ENCODE data around the gene PLPP6. TPM values are rescaled to one million over a fixed set of nuclear protein-coding genes. Genes with fewer than 3 reads are reported as not detected.
A peak's percentile ranks its signal among the peaks of the same experiment; 100 is the strongest.
"Not testable (repeated sequence)": the region's sequence is repeated elsewhere in the genome, so short reads cannot be mapped to it uniquely, and the experiment has no call there.

PLPP6 gene
- total RNA-seq, 2 experiments from 2014 or later = 3.8 to 4.0 TPM

DNA sequence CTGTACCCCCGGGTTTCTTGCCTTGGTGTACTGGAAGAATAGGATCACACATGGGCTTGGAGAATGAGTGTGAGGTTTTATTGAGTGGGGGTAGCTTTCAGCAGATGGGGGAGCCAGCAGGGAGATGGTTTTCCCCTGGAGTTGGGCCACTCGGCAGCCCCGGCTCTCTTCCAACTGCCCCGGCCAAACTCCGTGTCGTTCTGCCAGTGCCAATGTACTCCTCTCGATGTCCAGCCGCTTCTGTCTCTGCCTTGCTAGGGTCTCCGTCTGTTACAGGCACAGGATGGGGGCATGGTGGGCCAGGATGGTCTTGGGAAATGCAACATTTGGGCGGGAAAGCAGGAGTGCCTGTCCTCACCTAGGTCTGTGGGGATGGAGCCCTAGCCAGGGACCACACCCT, 7.6 kb upstream of the PLPP6 start:
- H3K4me3 Mint-ChIP-seq = no peak overlapping the region
- H3K27me3 Mint-ChIP-seq = no peaks in the 10 kb centered on the region
- no peaks in the 10 kb centered on the region for H3K9me3 Mint-ChIP-seq
- H3K36me3 Mint-ChIP-seq = no peaks in the 10 kb centered on the region
- no peak overlapping the region for H3K27ac Mint-ChIP-seq
- H3K4me1 Mint-ChIP-seq = peaks cover 5% of the 10 kb centered on the region
- DNase-seq = no peak

DNA sequence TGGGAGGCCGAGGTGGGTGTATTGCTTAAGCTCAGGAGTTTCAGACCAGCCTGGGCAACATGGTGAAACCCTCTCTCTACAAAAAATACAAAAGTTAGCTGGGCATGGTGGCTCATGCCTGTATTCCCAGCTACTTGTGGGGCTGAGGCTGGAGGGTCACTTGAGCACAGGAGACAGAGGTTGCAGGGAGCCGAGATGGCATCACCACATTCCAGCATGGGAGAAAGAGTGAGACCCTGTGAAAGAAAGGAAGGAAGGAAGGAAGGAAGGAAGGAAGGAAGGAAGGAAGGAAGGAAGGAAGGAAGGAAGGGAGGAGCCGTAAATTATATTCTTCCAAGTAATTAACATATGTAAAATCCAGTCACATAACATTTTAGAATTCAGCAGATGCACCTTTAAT, 5.9 kb upstream of the PLPP6 start:
- not testable (repeated sequence) for H3K4me1 Mint-ChIP-seq, H3K9me3 Mint-ChIP-seq, H3K27ac Mint-ChIP-seq, H3K4me3 Mint-ChIP-seq, DNase-seq, H3K36me3 Mint-ChIP-seq, H3K27me3 Mint-ChIP-seq

DNA sequence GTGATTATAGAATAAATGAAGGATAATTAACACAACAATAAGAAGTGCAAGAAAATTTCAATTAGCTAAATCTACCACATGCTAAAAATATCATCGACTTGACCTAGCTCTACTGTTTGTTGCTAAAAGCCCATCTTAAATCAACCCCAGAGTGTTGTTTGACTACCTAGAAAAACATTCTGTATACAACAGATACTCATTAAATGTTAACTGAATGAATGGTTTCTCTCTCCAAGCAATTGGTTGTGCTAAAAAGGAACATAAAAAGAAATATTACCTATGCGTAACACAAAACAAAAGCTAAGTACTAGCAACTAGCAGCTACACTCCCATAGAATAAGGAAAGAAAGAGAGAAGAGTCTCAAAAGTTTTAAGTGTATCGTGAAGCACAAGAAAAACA, 5.5 kb upstream of the PLPP6 start:
- no peak for DNase-seq
- no peak overlapping the region for H3K4me3 Mint-ChIP-seq
- peaks cover 8% of the 10 kb centered on the region for H3K4me1 Mint-ChIP-seq

DNA sequence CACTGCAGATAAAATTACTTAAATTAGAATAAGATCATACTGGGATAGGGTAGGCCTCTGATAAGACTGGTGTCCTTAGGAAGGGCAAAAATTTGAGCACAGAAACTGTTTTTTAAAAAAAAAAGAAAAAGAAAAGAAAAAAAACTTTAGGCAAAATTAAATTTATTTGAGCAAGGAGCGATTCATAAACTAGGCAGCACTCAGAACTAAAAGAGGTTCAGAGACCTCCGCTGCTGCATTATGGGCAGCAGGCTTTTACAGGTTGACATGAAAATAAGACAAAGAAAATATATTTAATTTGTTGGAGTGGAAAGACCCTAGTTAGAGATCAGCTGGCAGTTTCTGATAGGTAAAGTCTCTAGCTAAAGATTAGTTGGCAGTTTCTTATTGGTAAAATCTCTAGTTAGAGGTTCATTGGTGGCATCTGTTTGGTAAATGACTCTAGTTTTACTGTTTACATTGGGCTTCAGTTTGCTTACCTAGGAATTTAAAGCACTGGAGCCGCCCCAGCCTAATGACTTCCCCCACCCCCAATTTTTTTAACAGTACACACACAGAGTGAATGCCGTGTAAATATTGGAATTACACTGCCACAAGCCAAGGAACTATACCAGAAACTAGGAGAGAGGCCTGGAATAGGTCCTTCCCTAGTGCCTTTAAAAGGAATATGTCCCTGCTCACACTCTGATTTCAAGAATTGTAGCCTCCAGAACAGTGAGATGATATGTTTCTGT, 4.5 kb upstream of the PLPP6 start:
- Mint-ChIP-seq H3K36me3 (no peaks in the 10 kb centered on the region), H3K4me1 (peaks cover 12% of the 10 kb centered on the region), H3K27ac (no peak overlapping the region), H3K9me3 (no peaks in the 10 kb centered on the region), H3K27me3 (no peaks in the 10 kb centered on the region), H3K4me3 (no peak overlapping the region)
- no peak for DNase-seq

More for the DNA sequence above, 5.5 kb upstream of the PLPP6 start:
- Mint-ChIP-seq H3K27me3 (no peaks in the 10 kb centered on the region), H3K36me3 (no peaks in the 10 kb centered on the region), H3K9me3 (no peaks in the 10 kb centered on the region), H3K27ac (no peak overlapping the region)

DNA sequence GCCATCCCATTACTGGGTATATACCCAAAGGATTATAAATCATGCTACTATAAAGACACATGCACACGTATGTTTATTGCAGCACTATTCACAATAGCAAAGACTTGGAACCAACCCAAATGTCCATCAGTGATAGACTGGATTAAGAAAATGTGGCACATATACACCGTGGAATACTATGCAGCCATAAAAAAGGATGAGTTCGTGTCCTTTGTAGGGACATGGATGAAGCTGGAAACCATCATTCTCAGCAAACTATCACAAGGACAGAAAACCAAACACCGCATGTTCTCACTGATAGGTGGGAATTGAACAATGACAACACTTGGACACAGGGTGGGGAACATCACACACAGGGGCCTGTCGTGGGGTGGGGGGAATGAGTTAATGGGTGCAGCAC, 1.4 kb upstream of the PLPP6 start:
- H3K36me3 Mint-ChIP-seq = not testable (repeated sequence)

DNA sequence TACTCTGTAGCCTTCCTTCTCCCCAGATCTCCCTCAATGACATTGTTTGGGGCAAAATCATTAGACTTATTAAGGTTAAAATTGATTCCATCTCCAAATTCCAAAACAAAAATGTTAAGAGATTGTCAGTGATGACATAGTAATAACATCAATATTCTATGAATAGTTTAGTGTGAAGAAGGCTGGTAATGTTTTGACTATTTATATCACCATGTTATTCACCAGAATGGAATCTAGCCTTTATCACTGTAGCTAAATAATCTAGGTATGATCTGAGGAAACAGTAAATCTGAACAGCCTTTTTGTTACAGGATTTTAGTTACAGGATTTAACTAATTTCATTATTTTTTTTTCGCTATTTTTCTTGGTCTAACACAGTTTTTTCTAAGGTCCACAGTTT, 929 bp upstream of the PLPP6 start:
- Mint-ChIP-seq H3K9me3 (no peaks in the 10 kb centered on the region), H3K27ac (no peak overlapping the region), H3K4me3 (peak overlapping the region; percentile 91), H3K36me3 (peaks cover 3% of the 10 kb centered on the region), H3K4me1 (peaks cover 43% of the 10 kb centered on the region), H3K27me3 (no peaks in the 10 kb centered on the region)
- DNase-seq = no peak

More for the DNA sequence above, 1.4 kb upstream of the PLPP6 start:
- not testable (repeated sequence) for H3K9me3 Mint-ChIP-seq, H3K27ac Mint-ChIP-seq, H3K4me3 Mint-ChIP-seq, DNase-seq, H3K27me3 Mint-ChIP-seq
- peaks cover 38% of the 10 kb centered on the region for H3K4me1 Mint-ChIP-seq

DNA sequence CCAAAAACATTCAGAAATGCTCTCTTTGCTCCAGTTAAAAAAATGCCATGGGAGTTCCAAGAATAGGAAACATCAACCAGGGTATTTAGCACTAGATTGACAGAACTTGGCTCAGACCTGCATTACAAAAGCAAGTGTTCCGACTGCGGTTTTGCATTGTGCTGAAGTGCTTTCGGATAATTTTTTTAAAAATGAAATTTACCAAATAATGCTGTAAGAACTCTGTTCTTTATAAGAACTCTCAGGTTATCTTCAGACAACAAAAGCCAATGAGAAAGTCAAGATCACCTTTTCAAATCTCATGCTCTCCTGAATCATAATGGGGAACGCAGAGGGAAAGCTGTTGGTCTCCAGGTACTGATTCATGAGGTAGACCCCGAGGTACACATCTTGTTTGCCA, 483 bp upstream of the PLPP6 start:
- Mint-ChIP-seq H3K4me3 (peak overlapping the region; percentile 91), H3K27ac (peak overlapping the region; percentile 86), H3K27me3 (no peaks in the 10 kb centered on the region), H3K9me3 (no peaks in the 10 kb centered on the region), H3K36me3 (peaks cover 3% of the 10 kb centered on the region), H3K4me1 (peaks cover 47% of the 10 kb centered on the region)
- no peak for DNase-seq

DNA sequence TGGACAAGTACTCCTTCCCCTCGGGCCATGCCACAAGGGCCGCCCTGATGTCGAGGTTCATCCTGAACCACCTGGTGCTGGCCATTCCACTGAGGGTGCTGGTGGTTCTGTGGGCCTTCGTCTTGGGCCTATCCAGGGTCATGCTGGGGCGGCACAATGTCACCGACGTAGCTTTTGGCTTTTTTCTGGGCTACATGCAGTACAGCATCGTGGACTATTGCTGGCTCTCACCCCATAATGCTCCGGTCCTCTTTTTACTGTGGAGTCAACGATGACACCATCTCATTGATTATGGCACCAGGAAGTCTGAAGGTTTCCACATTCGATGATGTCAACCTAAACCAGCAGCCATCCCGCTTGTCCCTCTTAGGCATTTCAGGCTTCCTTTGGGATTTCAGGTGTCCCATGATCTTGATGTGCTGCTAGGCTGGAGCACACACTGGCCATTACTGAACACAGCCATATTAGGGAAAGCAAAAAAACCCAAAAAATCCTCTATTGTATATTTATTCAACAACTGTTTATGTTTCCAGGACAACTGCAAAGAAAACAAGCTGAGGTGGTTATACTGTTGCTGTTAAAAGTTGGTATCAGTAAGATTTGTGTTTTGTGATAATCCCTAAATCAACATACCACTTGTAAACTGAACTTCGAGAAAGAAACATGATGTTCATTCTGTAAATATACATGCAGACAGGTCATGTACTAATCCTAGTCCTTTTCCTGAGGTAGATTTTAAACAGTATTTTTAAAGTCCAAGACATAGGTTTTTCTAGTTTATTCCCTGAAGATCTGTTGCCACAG, 1.1 kb downstream of the PLPP6 start:
- peaks cover 3% of the 10 kb centered on the region for H3K36me3 Mint-ChIP-seq
- peak overlapping the region; percentile 91 for H3K4me3 Mint-ChIP-seq
- H3K4me1 Mint-ChIP-seq = peaks cover 56% of the 10 kb centered on the region
- peak overlapping the region; percentile 65 for H3K27ac Mint-ChIP-seq
- H3K27me3 Mint-ChIP-seq = no peaks in the 10 kb centered on the region
- no peaks in the 10 kb centered on the region for H3K9me3 Mint-ChIP-seq
- DNase-seq = no peak

DNA sequence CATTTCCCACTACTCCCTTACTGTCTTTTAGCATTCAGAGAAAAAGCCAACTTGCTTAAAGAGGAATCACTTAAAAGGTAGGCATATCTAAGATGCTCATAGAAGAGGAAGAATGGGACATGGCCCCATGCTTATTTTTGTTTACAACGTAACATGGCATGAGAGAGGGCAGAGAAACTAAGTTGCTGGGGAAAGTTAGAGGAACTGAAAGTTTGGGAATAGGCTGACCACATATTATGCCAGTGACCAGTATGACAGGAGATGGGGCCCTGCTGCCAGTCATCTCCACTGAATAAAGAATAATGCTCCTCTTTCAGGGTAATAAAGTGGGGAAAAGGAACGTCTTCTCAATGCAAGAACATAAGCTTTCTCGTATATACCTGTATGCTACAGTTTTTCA, 1.9 kb downstream of the PLPP6 start:
- Mint-ChIP-seq H3K27me3 (no peaks in the 10 kb centered on the region), H3K9me3 (no peaks in the 10 kb centered on the region), H3K4me1 (peaks cover 61% of the 10 kb centered on the region), H3K36me3 (peaks cover 3% of the 10 kb centered on the region), H3K27ac (no peak overlapping the region), H3K4me3 (peak overlapping the region; percentile 15)
- DNase-seq = no peak

GRCh38 chr9:4665357-4665756, 3.3 kb downstream of the PLPP6 start:
- Mint-ChIP-seq H3K9me3 (no peaks in the 10 kb centered on the region), H3K4me1 (peaks cover 64% of the 10 kb centered on the region), H3K4me3 (peak overlapping the region; percentile 53), H3K27ac (no peak overlapping the region), H3K27me3 (no peaks in the 10 kb centered on the region), H3K36me3 (peaks cover 3% of the 10 kb centered on the region)
- no peak for DNase-seq

DNA sequence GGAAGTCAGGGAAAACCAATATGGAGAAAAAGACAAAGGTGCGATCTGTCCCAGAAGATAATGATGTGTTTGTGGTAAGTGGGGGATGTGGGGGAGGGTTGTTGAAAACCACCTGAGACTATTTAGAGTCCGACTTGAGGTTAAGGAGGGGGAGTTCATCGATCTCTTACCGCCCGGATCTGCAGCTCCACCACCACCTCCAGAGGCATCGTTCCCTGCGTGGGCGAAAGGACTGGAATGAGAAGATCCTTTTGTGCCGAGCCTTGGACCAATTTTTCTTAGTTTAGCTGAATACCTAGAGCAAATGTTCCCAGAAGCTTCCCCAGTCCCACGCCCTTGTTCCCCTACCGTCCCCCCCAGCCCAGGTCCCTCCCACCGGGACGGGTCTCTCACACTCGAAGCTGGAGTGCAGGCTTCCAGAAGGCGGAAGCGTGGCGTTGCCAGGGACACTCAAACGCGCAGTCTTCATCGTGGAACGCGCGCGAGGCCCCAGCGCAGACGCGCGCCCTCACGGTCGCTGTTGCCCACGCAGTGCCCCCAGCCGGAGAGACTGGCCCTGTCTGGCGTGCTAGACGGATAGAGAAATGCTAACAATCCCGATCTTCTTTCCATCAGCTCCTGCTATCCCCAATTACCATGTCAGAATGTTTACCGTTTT, 4.1 kb downstream of the PLPP6 start, which contains the start of gene SPATA6L:
Gene SPATA6L, minus strand, starts transcription at position 439 of the 658 bp plus-strand sequence. Its CDS starts 230 bp downstream, at position 209.
- peaks cover 70% of the 10 kb centered on the region for H3K4me1 Mint-ChIP-seq
- peak within 1 kb of the TSS; percentile 77 for H3K4me3 Mint-ChIP-seq
- no peaks in the 10 kb centered on the region for H3K27me3 Mint-ChIP-seq
- DNase-seq = peak; percentile 48
- peaks cover 3% of the 10 kb centered on the region for H3K36me3 Mint-ChIP-seq
- no peaks in the 10 kb centered on the region for H3K9me3 Mint-ChIP-seq
- H3K27ac Mint-ChIP-seq = peak within 1 kb of the TSS; percentile 28

DNA sequence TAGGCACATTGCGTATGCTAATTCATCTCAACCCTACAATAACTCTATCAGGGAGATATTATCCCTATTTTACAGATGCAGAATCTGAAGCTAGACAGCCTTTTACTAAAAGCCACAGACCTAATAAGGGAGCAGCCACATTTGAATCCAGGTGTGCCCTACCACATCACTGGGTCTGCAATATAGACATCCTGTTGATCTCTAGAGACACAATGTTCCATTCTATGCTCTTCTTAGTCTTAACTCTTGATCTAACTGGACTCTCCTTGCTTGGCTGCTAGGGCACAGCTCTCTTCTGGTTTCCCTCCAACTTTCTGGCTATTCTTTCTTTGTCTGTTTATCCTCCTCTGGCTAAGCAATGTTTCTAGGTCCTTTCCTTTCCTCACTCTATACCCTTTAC, 5.6 kb downstream of the PLPP6 start:
- H3K4me3 Mint-ChIP-seq = no peak overlapping the region
- peaks cover 62% of the 10 kb centered on the region for H3K4me1 Mint-ChIP-seq
- no peak for DNase-seq
- H3K9me3 Mint-ChIP-seq = no peaks in the 10 kb centered on the region
- H3K36me3 Mint-ChIP-seq = peaks cover 3% of the 10 kb centered on the region
- no peak overlapping the region for H3K27ac Mint-ChIP-seq
- H3K27me3 Mint-ChIP-seq = no peaks in the 10 kb centered on the region

DNA sequence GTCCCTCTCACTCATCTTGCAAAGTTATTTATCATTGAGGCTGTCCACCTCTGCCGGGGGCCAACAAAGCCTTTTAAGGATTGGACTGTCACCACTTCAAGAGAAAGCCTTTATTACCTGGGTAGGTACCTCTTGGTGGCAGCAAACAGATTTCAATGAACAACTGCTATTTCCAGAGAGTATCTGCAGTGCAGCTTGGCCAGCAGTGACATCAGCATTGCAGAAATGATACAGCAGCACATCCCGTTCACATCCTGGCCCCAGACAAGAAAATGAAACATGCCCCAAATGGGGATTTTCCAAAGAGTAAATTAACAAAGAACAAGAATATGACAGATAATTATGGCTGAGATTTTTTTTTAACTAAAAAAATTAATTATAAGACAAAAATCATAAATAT, 6.5 kb downstream of the PLPP6 start:
- DNase-seq = no peak
- Mint-ChIP-seq H3K36me3 (peaks cover 3% of the 10 kb centered on the region), H3K4me3 (no peak overlapping the region)

DNA sequence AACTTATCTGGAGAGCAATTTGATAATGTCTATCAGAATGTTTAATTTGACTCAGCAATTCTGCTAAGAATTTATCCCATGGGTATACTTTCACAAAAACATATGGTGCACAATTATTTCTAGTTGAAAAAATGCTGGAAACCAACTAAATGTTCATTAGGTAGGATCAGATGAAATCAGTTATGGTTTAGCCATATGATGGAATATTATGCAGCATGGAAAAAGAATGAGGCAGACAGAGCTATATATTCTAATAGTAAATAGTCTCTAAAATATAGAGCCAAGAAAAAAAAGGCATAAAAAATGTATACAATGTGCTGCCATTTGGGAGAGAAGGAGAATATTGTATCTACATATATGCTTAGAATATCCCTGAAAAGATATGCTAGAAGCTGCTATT, 7.8 kb downstream of the PLPP6 start:
- H3K4me3 Mint-ChIP-seq = no peak overlapping the region
- no peaks in the 10 kb centered on the region for H3K27me3 Mint-ChIP-seq
- DNase-seq = no peak
- no peaks in the 10 kb centered on the region for H3K9me3 Mint-ChIP-seq
- H3K27ac Mint-ChIP-seq = no peak overlapping the region
- peaks cover 40% of the 10 kb centered on the region for H3K4me1 Mint-ChIP-seq
- H3K36me3 Mint-ChIP-seq = peaks cover 3% of the 10 kb centered on the region

More for the DNA sequence above, 6.5 kb downstream of the PLPP6 start:
- H3K9me3 Mint-ChIP-seq = no peaks in the 10 kb centered on the region
- H3K27ac Mint-ChIP-seq = no peak overlapping the region
- peaks cover 53% of the 10 kb centered on the region for H3K4me1 Mint-ChIP-seq
- H3K27me3 Mint-ChIP-seq = no peaks in the 10 kb centered on the region

GRCh38 chr9:4670591-4670990, 8.5 kb downstream of the PLPP6 start:
- Mint-ChIP-seq H3K4me1 (peaks cover 33% of the 10 kb centered on the region), H3K4me3 (no peak overlapping the region), H3K36me3 (peaks cover under 1% of the 10 kb centered on the region), H3K9me3 (no peaks in the 10 kb centered on the region), H3K27ac (peak overlapping the region; percentile 63), H3K27me3 (no peaks in the 10 kb centered on the region)
- no peak for DNase-seq
